NCI-H510A (cell line): Measurements from ENCODE around the gene POU3F3.
A peak's percentile ranks its signal among the peaks of the same experiment; 100 is the strongest.

ENCODE experiments used
- DNase-seq: peaks from one replicate; lab custom pipeline; 2025; lab: John Stamatoyannopoulos, UW

Gene POU3F3

GRCh38 chr2:104853534-104854497 lies at the start of gene POU3F3:
POU3F3 (plus strand) TSS chr2:104854115; CDS start chr2:104855511, 1,396 bp downstream.
- DNase-seq = peak; percentile 86

- DNase-seq = no peak
These were observed 49.6 kb upstream of the POU3F3 start for GRCh38 chr2:104804148-104804890.

- no peak for DNase-seq
These were observed 41.6 kb upstream of the POU3F3 start for GRCh38 chr2:104812286-104812685.

GRCh38 chr2:104816143-104816542 lies 37.8 kb upstream of the POU3F3 start:
- DNase-seq = no peak

GRCh38 chr2:104818264-104818663 lies 35.7 kb upstream of the POU3F3 start:
- DNase-seq = no peak

- DNase-seq = no peak
These were observed 33.8 kb upstream of the POU3F3 start for GRCh38 chr2:104820126-104820525.

GRCh38 chr2:104825124-104825865 lies 28.6 kb upstream of the POU3F3 start:
- DNase-seq = no peak

GRCh38 chr2:104826016-104826415 lies 27.9 kb upstream of the POU3F3 start:
- DNase-seq = no peak

GRCh38 chr2:104831742-104832141 lies 22.2 kb upstream of the POU3F3 start:
- no peak for DNase-seq

- no peak for DNase-seq
These were observed 19.3 kb upstream of the POU3F3 start for GRCh38 chr2:104834431-104835153.

GRCh38 chr2:104836265-104836664 lies 17.6 kb upstream of the POU3F3 start:
- DNase-seq = no peak

- DNase-seq = no peak
These were observed 17.1 kb upstream of the POU3F3 start for GRCh38 chr2:104836841-104837240.

- DNase-seq = no peak
These were observed 13.8 kb upstream of the POU3F3 start for GRCh38 chr2:104840156-104840555.

GRCh38 chr2:104840893-104841585 lies 12.9 kb upstream of the POU3F3 start:
- no peak for DNase-seq

- DNase-seq = no peak
These were observed 12.2 kb upstream of the POU3F3 start for GRCh38 chr2:104841744-104842143.

GRCh38 chr2:104844807-104845551 lies 8.9 kb upstream of the POU3F3 start:
- DNase-seq = no peak

- no peak for DNase-seq
These were observed 8.4 kb upstream of the POU3F3 start for GRCh38 chr2:104845552-104845931.

GRCh38 chr2:104845946-104846785 lies 7.7 kb upstream of the POU3F3 start:
- no peak for DNase-seq
